ENCODE measurements around the gene SLC9A1.

DNA sequence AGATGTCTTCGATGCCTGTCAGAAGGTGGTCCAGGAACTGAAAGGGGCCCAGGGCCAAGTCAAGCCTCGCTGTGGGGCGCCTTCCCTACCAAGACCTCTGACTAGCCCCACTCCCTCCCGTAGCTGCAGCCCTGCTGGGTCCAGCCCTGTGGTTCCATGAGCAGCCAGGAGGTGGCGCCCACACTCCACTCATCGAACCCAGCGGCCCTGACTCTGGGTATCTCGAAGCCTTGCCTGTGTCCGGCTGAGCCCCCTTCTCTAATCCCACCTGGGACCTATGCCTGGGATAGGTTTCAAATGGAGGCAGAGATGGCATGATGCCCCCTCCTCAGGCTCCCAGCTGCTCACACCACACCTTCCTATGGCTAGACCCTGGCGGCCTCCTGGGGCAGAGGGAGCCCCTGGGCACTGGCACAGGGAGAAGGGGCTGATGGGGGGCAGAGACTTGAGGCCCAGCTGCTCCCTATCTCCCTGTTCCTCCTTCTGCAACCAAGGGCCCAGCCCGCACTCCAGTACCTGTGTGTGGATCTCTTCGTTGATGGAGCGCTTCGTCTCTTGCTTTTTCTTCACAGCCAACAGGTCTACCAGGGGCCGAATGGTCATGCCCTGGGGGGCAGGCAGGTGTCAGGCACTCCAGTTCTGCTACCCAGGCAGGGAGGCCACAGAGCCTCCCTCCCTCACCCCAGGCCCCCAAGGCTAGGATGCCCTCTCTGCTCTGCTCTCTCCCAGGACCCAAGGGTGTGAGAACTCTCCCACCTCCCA lies 52.0 kb downstream of the SLC9A1 start:
- TF ChIP-seq, protein P1, sequence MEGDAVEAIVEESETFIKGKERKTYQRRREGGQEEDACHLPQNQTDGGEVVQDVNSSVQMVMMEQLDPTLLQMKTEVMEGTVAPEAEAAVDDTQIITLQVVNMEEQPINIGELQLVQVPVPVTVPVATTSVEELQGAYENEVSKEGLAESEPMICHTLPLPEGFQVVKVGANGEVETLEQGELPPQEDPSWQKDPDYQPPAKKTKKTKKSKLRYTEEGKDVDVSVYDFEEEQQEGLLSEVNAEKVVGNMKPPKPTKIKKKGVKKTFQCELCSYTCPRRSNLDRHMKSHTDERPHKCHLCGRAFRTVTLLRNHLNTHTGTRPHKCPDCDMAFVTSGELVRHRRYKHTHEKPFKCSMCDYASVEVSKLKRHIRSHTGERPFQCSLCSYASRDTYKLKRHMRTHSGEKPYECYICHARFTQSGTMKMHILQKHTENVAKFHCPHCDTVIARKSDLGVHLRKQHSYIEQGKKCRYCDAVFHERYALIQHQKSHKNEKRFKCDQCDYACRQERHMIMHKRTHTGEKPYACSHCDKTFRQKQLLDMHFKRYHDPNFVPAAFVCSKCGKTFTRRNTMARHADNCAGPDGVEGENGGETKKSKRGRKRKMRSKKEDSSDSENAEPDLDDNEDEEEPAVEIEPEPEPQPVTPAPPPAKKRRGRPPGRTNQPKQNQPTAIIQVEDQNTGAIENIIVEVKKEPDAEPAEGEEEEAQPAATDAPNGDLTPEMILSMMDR (IDR thresholded peaks at IDR 0.05), result peak; percentile 90
- no peak for TF ChIP-seq ZFX (IDR thresholded peaks at IDR 0.05; ENCODE audit: borderline replicate concordance)
